GM18519 (cell line): ENCODE measurements around the gene PLOD2.
"Not testable (repeated sequence)": the region's sequence is repeated elsewhere in the genome, so short reads cannot be mapped to it uniquely, and the experiment has no call there.

ENCODE experiments used
- ATAC-seq: cut with Tn5 transposase; IDR thresholded peaks from one replicate; pipeline ENCODE4 v1.9.1; 2021; ENCODE audit warnings: mild to moderate bottlenecking, moderate library complexity; ENCODE audit not compliant: unreplicated experiment, low FRiP score

PLOD2 gene

DNA sequence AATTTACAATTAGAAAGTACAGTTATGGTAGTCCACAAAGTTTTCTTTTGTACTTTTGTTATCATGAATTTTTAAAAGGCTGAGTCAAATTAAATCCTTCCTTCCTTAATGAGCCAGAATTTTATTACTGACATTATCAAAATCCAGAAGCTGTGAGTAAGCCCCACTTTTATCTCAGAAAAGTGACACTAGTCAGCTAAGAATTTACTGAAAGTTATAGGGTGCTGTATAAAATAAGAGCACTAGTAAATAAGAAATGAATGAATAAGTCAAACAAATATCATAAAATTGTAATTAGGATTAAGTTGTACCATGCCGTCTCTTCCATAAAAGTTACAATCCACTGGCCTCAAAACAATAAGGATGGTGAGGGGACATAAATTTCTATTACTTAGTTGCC, 15.3 kb downstream of the PLOD2 start:
- no peak for ATAC-seq

DNA sequence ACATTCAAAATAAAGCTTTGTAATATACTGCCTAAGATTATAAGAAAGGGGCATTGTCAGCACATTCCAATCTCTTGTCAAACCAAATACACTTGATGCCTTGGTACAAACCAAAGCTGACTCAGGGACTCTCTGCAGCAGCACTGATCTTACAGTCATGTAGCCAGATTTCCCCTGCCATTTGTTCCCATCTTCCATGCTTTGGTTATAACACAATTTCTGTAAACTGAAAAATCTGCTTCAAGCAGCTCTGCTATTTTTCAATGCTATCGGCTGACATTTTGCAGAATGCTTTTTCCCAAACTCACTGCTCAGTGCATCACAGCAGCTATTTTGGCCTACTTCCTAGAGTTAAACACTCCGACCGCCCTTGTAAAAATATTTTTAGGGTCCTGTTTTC, 18.2 kb downstream of the PLOD2 start:
- ATAC-seq, result no peak

DNA sequence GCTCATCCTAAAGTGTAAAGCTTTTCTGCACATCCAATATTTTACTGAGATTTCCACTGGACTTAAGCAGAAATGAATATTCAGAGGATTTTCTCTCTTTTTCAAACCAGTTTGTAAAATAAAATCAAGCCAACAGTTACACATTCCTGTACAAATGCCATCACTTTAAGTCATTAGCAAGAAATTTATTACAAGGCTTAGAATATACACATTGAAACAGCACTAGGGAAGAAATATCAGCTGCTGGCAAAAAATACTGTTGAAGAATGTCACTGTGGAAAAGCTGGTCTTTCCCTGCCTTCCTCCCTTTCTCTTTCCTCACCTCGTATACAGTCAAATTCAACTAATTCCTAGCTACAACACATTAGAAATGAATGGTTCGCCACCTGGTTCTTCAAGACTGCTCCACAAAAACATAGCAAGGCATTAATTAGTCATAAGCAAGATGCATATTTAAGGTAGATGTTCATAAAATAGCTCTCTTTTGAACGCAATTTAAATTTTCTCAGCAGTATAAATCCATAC, 21.3 kb downstream of the PLOD2 start:
- no peak for ATAC-seq

DNA sequence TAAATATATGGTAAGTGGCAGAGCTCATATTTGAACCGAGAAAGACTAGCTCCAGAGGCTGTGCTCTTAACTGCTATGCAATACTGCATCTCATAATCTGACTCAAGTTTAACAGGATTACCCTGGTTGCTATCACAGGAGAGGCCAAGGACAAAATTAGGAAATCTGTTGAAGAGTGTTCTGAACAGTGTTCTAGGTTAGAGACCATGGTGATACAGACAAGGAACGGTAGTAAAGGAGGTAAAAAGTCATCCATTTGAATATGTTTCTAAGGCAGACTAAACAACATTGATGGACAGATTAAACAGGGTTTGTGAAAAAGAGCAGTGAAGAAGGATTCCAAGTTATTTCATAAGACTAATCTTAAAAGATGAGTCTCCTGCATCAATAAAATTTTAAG, 22.1 kb downstream of the PLOD2 start:
- ATAC-seq, result no peak

DNA sequence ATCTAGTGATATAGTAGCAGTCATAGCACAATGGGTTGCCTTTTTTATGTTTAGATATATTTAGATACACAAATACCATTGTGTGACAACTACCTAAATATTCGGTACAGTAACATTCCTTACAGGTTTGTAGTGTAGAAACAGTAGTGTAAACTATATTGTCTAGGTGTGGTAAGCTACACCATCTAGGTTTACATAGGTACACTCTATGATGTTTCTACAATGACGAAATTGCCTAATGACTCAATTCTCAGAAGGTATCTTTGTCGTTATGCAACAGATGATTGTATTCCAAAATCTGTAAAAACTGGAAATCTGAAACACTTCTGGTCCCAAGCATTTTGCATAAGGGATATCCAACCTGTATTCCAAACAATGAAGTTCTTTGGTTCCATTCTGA, 24.3 kb downstream of the PLOD2 start:
- ATAC-seq, result no peak

DNA sequence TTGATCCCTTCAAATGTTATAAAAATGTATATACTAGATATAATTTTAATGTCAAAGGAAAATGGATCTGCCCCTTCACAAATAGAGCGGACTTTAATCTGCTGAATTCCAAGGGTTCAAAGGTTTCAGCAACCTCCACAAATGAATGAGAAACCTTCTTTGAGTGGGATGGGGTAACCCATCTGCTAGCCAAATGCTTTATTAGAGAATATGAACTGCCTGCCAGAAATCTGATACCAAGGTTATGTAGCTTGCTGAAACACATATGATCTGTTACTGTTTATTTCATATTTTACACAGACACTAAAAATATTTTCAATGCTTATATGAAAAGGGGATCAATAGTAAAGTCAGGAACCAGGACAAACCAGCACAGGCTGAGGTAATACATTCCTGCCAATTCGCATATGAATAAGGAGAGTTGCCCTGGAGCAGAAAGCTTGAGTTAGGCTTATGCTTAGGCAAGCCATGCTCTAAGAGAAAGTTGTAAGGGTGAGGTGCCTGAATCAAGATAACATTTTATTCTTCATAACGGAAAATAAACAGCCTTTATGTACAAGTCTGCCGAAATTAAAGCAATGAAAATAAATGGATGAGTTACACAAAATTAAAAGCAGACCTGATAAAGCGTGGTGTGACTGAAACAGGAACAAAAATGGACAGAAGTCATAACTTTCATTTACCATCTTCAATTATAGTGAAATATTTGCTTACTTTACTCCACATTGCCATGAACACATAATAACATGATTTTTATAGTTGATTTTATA, 26.5 kb downstream of the PLOD2 start:
- ATAC-seq, result no peak

DNA sequence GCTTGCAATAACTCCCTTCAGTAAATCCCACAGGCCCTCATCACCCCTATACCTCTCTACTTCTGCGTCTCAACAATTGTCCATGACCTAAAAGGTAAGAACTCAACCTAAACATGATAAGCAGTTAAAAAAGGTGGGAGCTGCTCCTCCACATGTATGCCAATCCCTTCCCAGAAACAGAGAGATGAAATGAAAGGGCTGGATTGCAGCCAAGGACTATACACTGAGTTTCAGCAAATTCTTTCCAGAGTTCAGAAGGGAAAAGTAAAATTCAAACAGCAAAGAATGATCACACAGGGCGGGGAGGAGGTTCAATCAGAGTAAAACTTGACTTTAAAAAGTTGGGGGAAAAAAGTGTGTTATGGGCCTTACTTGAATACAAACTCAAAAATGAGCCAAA, 27.5 kb downstream of the PLOD2 start:
- ATAC-seq, result no peak

DNA sequence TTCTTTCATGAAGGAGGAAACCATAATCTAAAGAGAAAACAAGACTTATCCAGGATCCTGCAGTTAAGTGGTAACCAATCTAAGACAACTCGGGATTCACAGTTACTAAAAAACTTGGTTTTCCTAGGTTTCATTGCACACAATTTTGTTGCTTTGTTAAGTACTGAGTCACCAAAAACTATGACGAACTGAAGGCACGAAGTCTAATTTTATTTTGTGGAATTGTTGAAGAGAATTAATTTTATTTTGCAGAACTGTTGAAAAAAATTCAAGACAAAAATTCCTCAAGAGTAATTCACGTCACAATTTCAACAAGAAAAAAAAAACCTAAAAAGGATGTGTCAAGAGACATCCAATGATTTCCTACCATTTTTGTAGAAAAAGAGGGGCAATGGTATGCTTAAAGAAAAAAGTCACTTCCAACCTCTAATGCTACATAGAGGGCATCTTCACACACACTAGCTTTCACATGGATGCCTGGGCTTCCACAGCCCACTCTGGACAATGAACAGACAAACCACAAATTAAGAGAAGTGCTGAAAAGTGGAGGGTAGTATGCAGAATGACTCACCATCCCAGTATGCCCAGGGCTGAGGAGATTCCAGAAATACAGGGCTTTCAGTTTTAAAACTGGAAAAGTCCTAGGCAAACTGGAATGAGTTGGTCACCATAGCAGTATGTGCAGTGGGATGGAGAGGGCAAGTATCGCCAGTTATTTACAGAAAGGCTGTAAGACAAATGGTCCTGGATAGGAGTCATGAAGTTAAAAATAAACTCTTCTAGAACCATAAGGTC, 29.2 kb downstream of the PLOD2 start:
- no peak for ATAC-seq

DNA sequence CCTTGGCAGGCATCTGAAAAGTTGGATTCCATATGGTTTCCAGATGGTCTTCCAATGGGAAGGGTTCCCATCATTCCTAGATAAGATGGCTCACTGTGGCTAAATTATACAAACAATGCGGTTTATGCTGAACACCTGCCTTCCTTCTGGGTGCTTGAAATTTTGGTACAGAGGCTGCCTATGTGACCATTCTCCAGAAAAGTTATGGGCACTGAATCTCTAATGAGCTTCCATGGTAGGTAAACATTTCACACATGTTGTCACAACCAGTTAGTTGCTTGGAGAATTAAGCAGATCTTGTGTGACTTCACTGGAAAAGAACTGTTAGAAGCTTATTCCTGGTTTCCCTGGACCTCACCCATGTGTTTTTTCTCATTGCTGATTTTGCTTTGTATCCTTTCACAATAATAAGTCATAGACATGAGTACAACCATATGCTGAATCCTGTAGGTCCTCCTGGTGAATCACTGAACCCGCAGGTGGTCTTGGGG, 30.1 kb downstream of the PLOD2 start:
- no peak for ATAC-seq

DNA sequence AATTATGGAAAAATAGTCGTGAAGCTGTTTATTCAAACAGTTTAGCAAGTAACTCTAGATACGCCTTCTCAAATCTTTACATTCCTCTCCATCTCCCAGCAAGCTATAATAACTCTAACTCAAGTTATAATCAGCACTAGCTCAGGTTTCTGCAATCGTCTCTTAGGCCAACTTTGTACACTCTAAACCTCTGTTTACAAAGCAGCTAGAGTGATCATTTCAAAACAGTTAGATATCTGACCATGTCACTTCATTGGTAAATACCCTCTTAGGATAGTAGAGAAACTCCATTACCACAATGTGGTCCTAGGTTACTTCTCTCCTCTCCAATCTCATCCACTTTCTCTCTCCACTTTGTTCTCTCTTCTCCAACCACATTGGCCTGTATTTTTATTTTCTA, 31.2 kb downstream of the PLOD2 start:
- ATAC-seq, result no peak

DNA sequence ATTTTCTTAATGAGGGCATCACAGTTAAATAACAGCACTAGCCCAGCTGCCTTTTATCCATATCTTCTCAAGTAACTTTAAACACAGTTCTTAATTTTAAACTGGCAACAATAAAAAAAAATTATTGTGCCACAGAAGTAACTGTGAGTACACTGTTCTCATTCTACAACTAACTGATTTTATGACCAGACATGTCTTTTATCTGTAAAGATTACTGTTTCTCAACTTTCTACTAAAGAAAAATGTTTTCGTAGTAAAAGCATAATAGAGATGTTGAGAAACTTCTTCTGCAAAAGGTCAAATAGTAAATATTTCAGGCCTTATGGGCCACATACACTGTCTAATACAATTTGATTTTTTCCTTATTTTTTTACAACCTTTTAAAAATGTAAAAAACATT, 32.0 kb downstream of the PLOD2 start:
- ATAC-seq, result no peak

DNA sequence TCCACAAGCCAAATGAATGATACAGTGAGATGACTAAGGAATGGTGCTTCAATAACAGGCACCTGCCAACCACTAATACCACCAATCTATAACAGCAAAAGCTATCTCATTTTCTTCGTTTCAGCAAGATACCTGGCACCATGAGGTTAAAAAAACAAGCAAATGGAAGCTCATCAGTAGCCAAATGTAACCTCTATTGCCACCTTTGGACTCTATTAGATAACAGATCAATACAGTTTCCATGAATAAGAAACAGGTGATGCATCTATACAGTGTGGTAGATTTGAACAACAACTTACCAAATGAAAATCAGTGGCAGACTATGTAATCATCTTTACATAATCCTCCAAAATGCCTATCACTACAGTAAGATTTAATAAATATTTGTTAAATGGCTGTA, 32.8 kb downstream of the PLOD2 start:
- no peak for ATAC-seq

DNA sequence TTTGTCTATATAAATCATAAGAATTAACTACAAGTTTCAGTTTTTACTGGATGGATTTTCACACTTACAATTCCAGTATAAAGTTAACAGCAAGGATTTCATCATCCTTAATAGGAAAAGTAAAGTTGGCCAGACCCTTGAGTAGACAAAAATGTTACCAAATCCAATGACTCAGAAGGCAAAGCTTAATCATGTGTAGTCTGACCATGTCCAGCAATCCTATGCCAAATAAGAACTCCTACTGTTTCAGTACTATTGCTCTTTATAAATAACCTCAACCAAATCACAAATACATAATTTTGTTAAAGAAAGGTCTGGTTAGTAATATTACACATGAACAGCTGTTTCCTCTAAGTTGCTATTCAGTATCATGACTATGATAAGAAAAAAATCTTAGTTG, 35.0 kb downstream of the PLOD2 start:
- no peak for ATAC-seq

DNA sequence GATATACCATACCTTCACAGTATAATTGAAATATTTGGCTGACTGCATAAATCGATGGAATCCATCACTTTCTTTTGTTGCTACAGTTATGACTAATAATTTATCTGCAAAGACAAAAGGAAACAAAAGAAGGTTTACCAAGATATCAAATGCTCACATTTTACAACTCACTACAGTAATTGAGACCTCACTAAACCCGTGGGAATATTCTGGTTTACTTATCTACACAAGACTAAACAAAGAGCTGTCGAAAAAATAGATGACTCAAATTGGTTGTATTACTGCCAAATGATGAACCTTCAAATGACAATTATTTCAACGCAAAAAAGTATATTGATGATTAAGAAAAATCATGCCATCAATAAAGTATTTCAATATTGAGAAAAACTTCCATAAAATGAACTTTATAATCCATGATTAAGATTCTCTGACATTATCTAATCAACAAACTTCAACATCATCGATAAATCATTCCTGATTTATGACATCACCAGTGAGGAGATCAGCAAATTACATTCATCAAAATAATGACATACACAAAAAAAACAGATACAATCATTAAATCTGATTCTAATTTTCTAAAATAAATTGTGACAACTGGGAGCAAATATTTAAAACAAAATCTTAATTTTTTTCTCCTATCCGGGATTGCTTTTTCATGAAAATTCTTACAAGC, 36.7 kb downstream of the PLOD2 start:
- ATAC-seq, result no peak

DNA sequence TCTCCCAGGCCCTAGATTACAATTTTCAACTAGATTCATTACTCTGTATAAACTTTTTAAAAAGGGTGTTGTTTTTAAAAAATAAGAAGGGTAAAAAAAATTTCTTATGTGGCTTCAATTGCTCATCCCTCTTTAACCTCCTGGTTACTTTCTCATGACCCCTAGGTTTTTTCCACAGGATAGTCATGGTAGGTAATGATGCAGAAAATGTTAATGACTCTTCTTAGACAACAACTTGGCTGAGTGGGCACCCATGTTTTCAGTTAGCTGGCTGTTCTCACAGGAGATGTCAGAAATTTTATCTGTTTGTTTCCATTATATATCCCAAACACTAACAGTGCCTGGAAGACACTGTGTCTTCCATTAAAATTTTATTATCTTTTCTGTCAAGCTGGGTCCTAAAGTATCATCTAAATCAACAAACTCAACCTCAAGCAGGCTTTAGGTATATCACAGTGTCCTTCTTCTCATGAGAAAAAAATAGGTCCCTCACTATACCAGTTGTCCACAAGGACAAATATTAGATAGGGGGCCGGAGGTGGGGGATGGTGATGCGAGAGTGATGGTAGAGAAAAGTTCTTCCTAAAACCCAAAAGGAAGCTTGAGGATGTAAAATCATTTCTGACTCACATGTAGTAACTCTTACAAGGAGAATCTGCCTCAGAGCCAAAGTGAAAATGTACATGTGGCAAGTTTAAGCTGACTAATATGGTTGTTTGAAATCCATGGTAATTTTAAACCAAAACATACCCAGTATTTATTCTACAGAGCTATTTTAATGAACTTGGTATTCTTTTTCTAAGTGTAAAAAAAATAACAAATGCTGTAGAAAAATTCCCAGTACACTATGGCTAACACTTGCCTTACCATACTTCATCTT, 43.3 kb downstream of the PLOD2 start:
- ATAC-seq, result no peak

DNA sequence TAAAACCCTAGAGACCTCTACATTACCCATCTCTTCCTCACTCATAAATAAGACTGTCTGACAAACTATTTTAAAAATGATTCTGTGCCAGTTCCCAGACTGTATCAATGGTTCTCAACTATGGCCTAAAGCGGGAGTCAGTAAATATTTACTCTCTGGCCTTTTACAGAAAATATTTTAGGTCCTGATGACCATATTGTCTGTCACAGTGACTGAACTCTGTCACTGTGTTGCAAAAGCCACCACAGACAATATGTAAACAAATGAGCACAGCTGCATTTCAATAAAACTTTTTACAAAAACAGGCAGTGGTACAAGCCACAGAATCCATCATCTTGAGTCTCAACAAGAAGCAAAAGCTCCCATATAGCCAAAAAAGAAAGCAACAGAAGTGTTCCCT, 45.4 kb downstream of the PLOD2 start:
- no peak for ATAC-seq

DNA sequence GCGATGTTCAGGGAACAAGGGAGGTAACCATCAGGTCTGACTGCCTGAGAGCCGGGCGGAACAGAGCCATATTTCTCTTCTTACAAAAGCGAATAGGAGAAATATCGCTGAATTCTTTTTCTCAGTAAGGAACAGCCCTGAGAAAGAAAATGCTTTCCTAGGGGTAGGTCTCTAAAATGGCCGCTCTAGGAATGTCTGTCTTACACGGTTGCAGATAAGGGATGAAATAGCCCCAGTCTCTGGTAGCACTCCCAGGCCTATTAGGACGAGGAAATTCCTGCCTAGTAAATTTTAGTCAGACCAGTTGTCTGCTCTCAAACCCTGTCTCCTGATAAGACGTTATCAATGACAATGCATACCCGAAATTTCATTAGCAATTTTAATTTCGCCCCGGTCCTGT, 47.2 kb downstream of the PLOD2 start:
- not testable (repeated sequence) for ATAC-seq

DNA sequence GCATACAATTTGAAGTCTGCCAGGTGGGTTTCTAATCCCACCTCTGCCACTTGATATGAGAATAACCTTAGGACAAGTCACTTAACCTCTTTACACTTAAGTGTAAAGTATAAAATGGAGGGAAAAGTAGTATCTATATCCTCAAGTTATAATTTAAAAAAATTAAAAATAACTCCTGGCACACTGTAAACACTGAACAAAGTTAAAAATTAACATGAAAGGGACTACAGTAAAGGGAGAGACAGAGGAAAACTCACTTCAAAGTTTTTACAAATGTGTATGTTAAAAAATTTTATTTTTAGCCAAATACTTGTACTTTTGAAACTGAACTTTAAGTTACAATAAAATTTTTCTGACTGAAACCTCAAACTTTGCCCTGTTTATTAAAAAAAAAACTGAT, 49.6 kb downstream of the PLOD2 start:
- ATAC-seq, result no peak

DNA sequence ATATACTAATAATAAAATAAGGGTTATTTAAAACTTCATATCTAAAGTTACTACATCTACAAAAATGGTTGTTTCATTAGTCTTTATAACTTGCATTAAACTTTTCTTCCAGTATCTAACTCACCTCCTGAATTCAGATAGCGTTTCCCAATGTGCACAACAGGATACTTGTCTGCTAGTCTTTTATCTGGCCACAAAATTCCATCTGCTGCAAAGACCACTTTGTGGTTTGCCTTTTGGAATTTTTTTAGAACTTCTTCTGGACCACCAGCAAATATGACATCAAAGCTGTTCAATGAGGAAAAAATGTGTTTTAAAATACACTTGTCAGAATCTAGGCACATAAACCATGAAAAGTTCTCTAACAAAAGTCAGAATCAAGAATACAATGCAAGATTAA, 50.8 kb downstream of the PLOD2 start:
- no peak for ATAC-seq

DNA sequence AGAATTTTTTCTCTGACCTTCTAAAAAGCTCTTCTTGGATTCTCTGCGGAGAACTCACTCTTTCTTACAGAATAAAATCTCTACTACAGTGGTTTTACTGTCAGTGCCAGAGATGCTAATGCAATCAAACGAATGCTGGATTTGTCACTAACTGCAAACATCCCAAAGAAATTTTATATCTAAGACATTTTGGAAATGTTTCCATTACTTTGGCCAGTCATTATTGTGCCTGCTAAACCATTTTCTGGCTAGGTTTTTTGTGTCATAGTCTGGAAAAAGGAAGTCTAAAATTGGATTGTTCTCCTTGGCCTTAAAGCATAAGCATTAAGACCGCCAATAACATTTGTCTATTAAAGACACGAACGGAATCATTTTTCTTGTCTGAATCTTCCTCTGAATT, 54.0 kb downstream of the PLOD2 start:
- no peak for ATAC-seq
